ENCODE results near the gene TRIM24. TPM values are rescaled to one million over a fixed set of nuclear protein-coding genes. Genes with fewer than 3 reads are reported as not detected.

TRIM24 gene
- total and polyA plus RNA-seq, 2 experiments from 2014 or later: 47.8 to 63.1 TPM

GRCh38 chr7:138565451-138566114, 105.5 kb downstream of the TRIM24 start:
- H3K9me2 ChIP-seq (replicated peaks; ENCODE audit: insufficient read depth): no peaks in the 10 kb centered on the region
- peaks cover 25% of the 10 kb centered on the region for H3K36me3 ChIP-seq (replicated peaks; ENCODE audit: insufficient read depth, low read depth)
- no peak overlapping the region for H3K4me3 ChIP-seq
- H4K20me1 ChIP-seq (ENCODE audit: insufficient read depth, poor library complexity, severe bottlenecking): no peaks in the 10 kb centered on the region
- no peaks in the 10 kb centered on the region for H3K4me1 ChIP-seq (ENCODE audit: insufficient read depth)
- WGBS (ENCODE audit: low lambda C conversion rate, missing lambda C conversion rate): 94% methylated on average over 8 of the region's 8 CpGs
- TF ChIP-seq EZH2 (IDR thresholded peaks at IDR 0.05; ENCODE audit: borderline replicate concordance): no peak
- TF ChIP-seq, protein P1, sequence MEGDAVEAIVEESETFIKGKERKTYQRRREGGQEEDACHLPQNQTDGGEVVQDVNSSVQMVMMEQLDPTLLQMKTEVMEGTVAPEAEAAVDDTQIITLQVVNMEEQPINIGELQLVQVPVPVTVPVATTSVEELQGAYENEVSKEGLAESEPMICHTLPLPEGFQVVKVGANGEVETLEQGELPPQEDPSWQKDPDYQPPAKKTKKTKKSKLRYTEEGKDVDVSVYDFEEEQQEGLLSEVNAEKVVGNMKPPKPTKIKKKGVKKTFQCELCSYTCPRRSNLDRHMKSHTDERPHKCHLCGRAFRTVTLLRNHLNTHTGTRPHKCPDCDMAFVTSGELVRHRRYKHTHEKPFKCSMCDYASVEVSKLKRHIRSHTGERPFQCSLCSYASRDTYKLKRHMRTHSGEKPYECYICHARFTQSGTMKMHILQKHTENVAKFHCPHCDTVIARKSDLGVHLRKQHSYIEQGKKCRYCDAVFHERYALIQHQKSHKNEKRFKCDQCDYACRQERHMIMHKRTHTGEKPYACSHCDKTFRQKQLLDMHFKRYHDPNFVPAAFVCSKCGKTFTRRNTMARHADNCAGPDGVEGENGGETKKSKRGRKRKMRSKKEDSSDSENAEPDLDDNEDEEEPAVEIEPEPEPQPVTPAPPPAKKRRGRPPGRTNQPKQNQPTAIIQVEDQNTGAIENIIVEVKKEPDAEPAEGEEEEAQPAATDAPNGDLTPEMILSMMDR (IDR thresholded peaks at IDR 0.05; ENCODE audit: poor library complexity): no peak
- no peak for TF ChIP-seq EZH2phosphoT487 (IDR thresholded peaks at IDR 0.05; ENCODE audit: low read depth, severe bottlenecking, unreplicated experiment)
- no peaks in the 10 kb centered on the region for H3K27me3 ChIP-seq
- DNase-seq (ENCODE audit: low spot score): peak; percentile 22
- peaks cover 16% of the 10 kb centered on the region for H3K9me3 ChIP-seq (ENCODE audit: low read depth)
- H3K79me2 ChIP-seq: peaks cover 6% of the 10 kb centered on the region
- peak overlapping the region; percentile 76 for H3K27ac ChIP-seq
- no peak overlapping the region for H2AFZ ChIP-seq
- no peak overlapping the region for H3K4me2 ChIP-seq

DNA sequence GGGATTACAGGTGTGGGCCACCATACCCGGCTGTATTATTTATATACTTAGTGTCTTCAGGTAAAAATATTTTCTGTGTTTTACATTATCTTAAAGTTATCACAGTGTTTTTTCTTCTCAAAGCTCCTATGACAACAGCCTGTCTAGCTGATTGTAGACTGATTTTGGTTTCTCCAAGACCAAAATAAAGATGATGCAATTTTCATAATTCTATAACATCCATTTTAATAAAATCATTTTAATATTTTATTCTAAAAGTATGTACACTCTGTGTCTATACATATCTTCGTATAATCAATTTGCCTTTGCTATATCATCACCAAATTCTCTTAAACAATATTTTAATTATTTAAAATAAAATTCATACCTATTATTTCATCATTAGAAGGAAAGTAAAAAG, 108.6 kb downstream of the TRIM24 start:
- no peak overlapping the region for H3K27ac ChIP-seq
- H4K20me1 ChIP-seq (ENCODE audit: insufficient read depth, poor library complexity, severe bottlenecking): no peaks in the 10 kb centered on the region
- TF ChIP-seq, protein P1 (IDR thresholded peaks at IDR 0.05; ENCODE audit: poor library complexity): no peak
- TF ChIP-seq EZH2phosphoT487 (IDR thresholded peaks at IDR 0.05; ENCODE audit: low read depth, severe bottlenecking, unreplicated experiment) (no peak), EZH2 (IDR thresholded peaks at IDR 0.05; ENCODE audit: borderline replicate concordance) (no peak)
- H3K9me3 ChIP-seq (ENCODE audit: low read depth): peaks cover 12% of the 10 kb centered on the region
- no peak overlapping the region for H2AFZ ChIP-seq
- no peak for DNase-seq (ENCODE audit: low spot score)
- no peaks in the 10 kb centered on the region for H3K9me2 ChIP-seq (replicated peaks; ENCODE audit: insufficient read depth)
- no peaks in the 10 kb centered on the region for H3K4me1 ChIP-seq (ENCODE audit: insufficient read depth)
- peaks cover 13% of the 10 kb centered on the region for H3K36me3 ChIP-seq (replicated peaks; ENCODE audit: insufficient read depth, low read depth)
- H3K79me2 ChIP-seq: peaks cover 6% of the 10 kb centered on the region
- H3K4me2 ChIP-seq: no peak overlapping the region
- H3K4me3 ChIP-seq: no peak overlapping the region
- 100% methylated on average over 2 of the region's 2 CpGs for WGBS (ENCODE audit: low lambda C conversion rate, missing lambda C conversion rate)
- H3K27me3 ChIP-seq: no peaks in the 10 kb centered on the region

DNA sequence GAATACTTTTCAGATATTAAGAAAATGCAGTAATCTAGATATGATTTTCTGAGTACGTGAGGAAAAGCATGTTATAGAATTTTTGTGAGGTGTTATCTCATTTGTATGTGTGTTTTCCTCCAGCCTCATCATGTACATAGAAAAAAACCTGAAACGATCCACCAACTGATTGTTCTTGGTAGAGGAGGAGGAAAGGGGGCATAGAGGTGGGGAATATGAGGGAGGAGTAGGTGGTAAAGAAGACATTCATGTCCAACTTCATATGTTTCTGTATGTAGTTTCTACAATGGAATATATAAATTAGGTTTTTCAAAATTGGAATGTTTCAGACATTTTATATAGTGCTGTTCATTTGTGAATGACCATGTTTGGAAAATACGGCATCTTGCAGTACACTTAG, 109.4 kb downstream of the TRIM24 start:
- TF ChIP-seq EZH2 (IDR thresholded peaks at IDR 0.05; ENCODE audit: borderline replicate concordance): no peak
- TF ChIP-seq, protein P1 (IDR thresholded peaks at IDR 0.05; ENCODE audit: poor library complexity): no peak
- TF ChIP-seq EZH2phosphoT487 (IDR thresholded peaks at IDR 0.05; ENCODE audit: low read depth, severe bottlenecking, unreplicated experiment): no peak
- 94% methylated on average over 3 of the region's 3 CpGs for WGBS (ENCODE audit: low lambda C conversion rate, missing lambda C conversion rate)
- H3K79me2 ChIP-seq: peaks cover 6% of the 10 kb centered on the region
- no peak overlapping the region for H3K27ac ChIP-seq
- no peak for DNase-seq (ENCODE audit: low spot score)
- no peak overlapping the region for H2AFZ ChIP-seq
- H3K9me3 ChIP-seq (ENCODE audit: low read depth): peaks cover 12% of the 10 kb centered on the region
- peaks cover 9% of the 10 kb centered on the region for H3K36me3 ChIP-seq (replicated peaks; ENCODE audit: insufficient read depth, low read depth)
- H3K4me2 ChIP-seq: no peak overlapping the region
- H3K9me2 ChIP-seq (replicated peaks; ENCODE audit: insufficient read depth): no peaks in the 10 kb centered on the region
- H4K20me1 ChIP-seq (ENCODE audit: insufficient read depth, poor library complexity, severe bottlenecking): no peaks in the 10 kb centered on the region
- no peaks in the 10 kb centered on the region for H3K4me1 ChIP-seq (ENCODE audit: insufficient read depth)
- H3K4me3 ChIP-seq: no peak overlapping the region
- no peaks in the 10 kb centered on the region for H3K27me3 ChIP-seq

Measured in hepatocyte (in vitro differentiated cells).